ENCODE results near the gene HELT.

- TF ChIP-seq EZH2phosphoT487 (IDR thresholded peaks at IDR 0.05; ENCODE audit: insufficient read depth, low read depth), result no peak
- TF ChIP-seq EZH2 (IDR thresholded peaks at IDR 0.05; ENCODE audit: insufficient read depth, poor library complexity, severe bottlenecking), result no peak
These were observed 26.4 kb upstream of the HELT start for GRCh38 chr4:184991860-184992259.
